GM19468 (cell line): Measurements from ENCODE around the gene PRR5L.
"Not testable (repeated sequence)": the region's sequence is repeated elsewhere in the genome, so short reads cannot be mapped to it uniquely, and the experiment has no call there.

Source experiments
- ATAC-seq: cut with Tn5 transposase; IDR thresholded peaks from one replicate; pipeline ENCODE4 v1.9.1; 2021; ENCODE audit warnings: mild to moderate bottlenecking, moderate library complexity, moderate number of reproducible peaks; ENCODE audit not compliant: unreplicated experiment; ENCODE audit errors: extremely low read depth

PRR5L gene

GRCh38 chr11:36317992-36318391 is 21.9 kb downstream of the PRR5L start:
- no peak for ATAC-seq

- not testable (repeated sequence) for ATAC-seq
Observed at GRCh38 chr11:36324956-36325355, 28.9 kb downstream of the PRR5L start.

GRCh38 chr11:36325403-36325802 is 29.3 kb downstream of the PRR5L start:
- not testable (repeated sequence) for ATAC-seq

GRCh38 chr11:36326524-36327419 is 30.7 kb downstream of the PRR5L start:
- ATAC-seq = no peak

GRCh38 chr11:36328966-36329673 is 33.0 kb downstream of the PRR5L start:
- no peak for ATAC-seq

- no peak for ATAC-seq
Observed at GRCh38 chr11:36330411-36330810, 34.3 kb downstream of the PRR5L start.

GRCh38 chr11:36333468-36333867 is 37.4 kb downstream of the PRR5L start:
- ATAC-seq = no peak

- no peak for ATAC-seq
Observed at GRCh38 chr11:36333897-36334296, 37.8 kb downstream of the PRR5L start.

- no peak for ATAC-seq
Observed at GRCh38 chr11:36339888-36340287, 43.8 kb downstream of the PRR5L start.

GRCh38 chr11:36340897-36341296 is 44.8 kb downstream of the PRR5L start:
- ATAC-seq = no peak

GRCh38 chr11:36341915-36342314 is 45.8 kb downstream of the PRR5L start:
- ATAC-seq = no peak

- no peak for ATAC-seq
Observed at GRCh38 chr11:36342327-36342726, 46.2 kb downstream of the PRR5L start.

- ATAC-seq = no peak
Observed at GRCh38 chr11:36343436-36343835, 47.3 kb downstream of the PRR5L start.

- no peak for ATAC-seq
Observed at GRCh38 chr11:36345084-36345511, 49.0 kb downstream of the PRR5L start.

GRCh38 chr11:36345535-36346141 is 49.5 kb downstream of the PRR5L start:
- ATAC-seq = no peak

GRCh38 chr11:36346562-36347383 is 50.7 kb downstream of the PRR5L start:
- ATAC-seq = no peak

- ATAC-seq = no peak
Observed at GRCh38 chr11:36347384-36347906, 51.4 kb downstream of the PRR5L start.

- ATAC-seq = no peak
Observed at GRCh38 chr11:36349351-36350136, 53.5 kb downstream of the PRR5L start.

GRCh38 chr11:36350137-36350513 is 54.0 kb downstream of the PRR5L start:
- ATAC-seq = no peak
